GM12878 (cell line): ENCODE measurements around the gene CCNB1IP1. TPM values are rescaled to one million over a fixed set of nuclear protein-coding genes. Genes with fewer than 3 reads are reported as not detected.
A peak's percentile ranks its signal among the peaks of the same experiment; 100 is the strongest.

Source experiments
- BMI1 ChIP-seq: fragments of 450-650 bp; IDR thresholded peaks from 2 replicates; pipeline ENCODE4 v1.6.1; 2016; ENCODE audit warnings: mild to moderate bottlenecking, moderate library complexity, borderline replicate concordance
- CUX1 ChIP-seq: IDR thresholded peaks from 2 replicates; pipeline ENCODE4 v1.6.1; 2012; ENCODE audit warnings: improper control_type of control experiment, low read depth, low read length; ENCODE audit not compliant: insufficient replicate concordance
- E2F4 ChIP-seq: IDR thresholded peaks from 2 replicates; pipeline ENCODE4 v1.6.1; 2012; ENCODE audit warnings: low read depth, low read length, improper control_type of control experiment
- KAT2A ChIP-seq: conservative IDR thresholded peaks from 2 replicates; pipeline ENCODE4 v1.6.1; 2011; ENCODE audit warnings: low read depth, low read length; ENCODE audit not compliant: control insufficient read depth
- KLF5 ChIP-seq: fragments of 450-650 bp; IDR thresholded peaks from 2 replicates; pipeline ENCODE4 v1.6.1; 2014; ENCODE audit warnings: mild to moderate bottlenecking; ENCODE audit not compliant: partially characterized antibody
- MTA2 ChIP-seq: fragments of 450-650 bp; IDR thresholded peaks from 2 replicates; pipeline ENCODE4 v1.6.1; 2016; ENCODE audit warnings: low read depth, mild to moderate bottlenecking, moderate library complexity
- NFXL1 ChIP-seq: fragments of 450-650 bp; IDR thresholded peaks from 2 replicates; pipeline ENCODE4 v1.6.1; 2017; ENCODE audit warnings: antibody characterized with exemption, mild to moderate bottlenecking, borderline replicate concordance
- POLR2AphosphoS2 ChIP-seq: IDR thresholded peaks from 2 replicates; pipeline ENCODE4 v1.6.1; 2011; ENCODE audit warnings: low read depth, mild to moderate bottlenecking, low read length, improper control_type of control experiment, moderate library complexity
- RAD21 ChIP-seq: IDR thresholded peaks from 2 replicates; pipeline ENCODE4 v1.6.1; 2011; ENCODE audit warnings: mild to moderate bottlenecking, low read depth, low read length, moderate library complexity; ENCODE audit not compliant: insufficient read depth
- SMC3 ChIP-seq: IDR thresholded peaks from 2 replicates; pipeline ENCODE4 v1.6.1; 2011; ENCODE audit warnings: low read length, improper control_type of control experiment, borderline replicate concordance
- TCF12 ChIP-seq: IDR thresholded peaks from 2 replicates; pipeline ENCODE4 v1.6.1; 2011; ENCODE audit warnings: low read depth, mild to moderate bottlenecking, low read length
- USF2 ChIP-seq: IDR thresholded peaks from 2 replicates; pipeline ENCODE4 v1.6.1; 2011; ENCODE audit warnings: low read depth, low read length, improper control_type of control experiment, borderline replicate concordance
- ZBTB33 ChIP-seq: fragments of 450-650 bp; IDR thresholded peaks from 2 replicates; pipeline ENCODE4 v1.6.1; 2017; ENCODE audit warnings: mild to moderate bottlenecking
- ZNF384 ChIP-seq: IDR thresholded peaks from 2 replicates; pipeline ENCODE4 v1.6.1; 2012; ENCODE audit warnings: low read depth, mild to moderate bottlenecking, low read length, improper control_type of control experiment, borderline replicate concordance
- ZNF687 ChIP-seq: fragments of 450-650 bp; IDR thresholded peaks from 2 replicates; pipeline ENCODE4 v1.6.1; 2017; ENCODE audit warnings: mild to moderate bottlenecking, moderate library complexity
- polyA plus RNA-seq, 11 experiments: library from polyadenylated mRNA; depleted of rRNA in 4 of 11; unstranded in 6 of 11; stranded (reverse) in 5 of 11; fragments of >200 nt; fragmentation: Nextera tagmentation in 4 of 11; fragmentation: Illumina TruSeq in 1 of 11; extraction: Ambion mirVana in 4 of 11; extraction: Trizol in 1 of 11; gene quantifications; 1 replicate in 1 of 11; 2 replicates in 10 of 11; pipeline versions ENCODE4 v1.2.1 to v1.2.3, GENCODE V29; 2011 to 2016; ENCODE audit warnings: inconsistent platforms in 2 of 11, missing spikeins in 2 of 11, low read depth in 1 of 11
- total RNA-seq, 4 experiments: library from RNA; depleted of rRNA in 3 of 4; stranded (reverse); fragments of >200 nt in 3 of 4; fragmentation: Illumina TruSeq in 1 of 4; extraction: Trizol in 1 of 4; gene quantifications; 2 replicates each; pipeline versions ENCODE4 v1.2.1 to v1.2.3, GENCODE V29; 2013 to 2021

The CCNB1IP1 gene
- total and polyA plus RNA-seq, 10 of the 15 experiments (the other 5 are each of a cell fraction or from before 2014, with no cell fraction given) = 20.4 to 165 (median 86.5) TPM

GRCh38 chr14:20343092-20343861 is 10.2 kb upstream of the CCNB1IP1 start, which contains the start of gene PARP2 (continued):
- TF ChIP-seq E2F4 (peak; percentile 75; the same call in 1 of the 2 replicates), KAT2A (no peak), RAD21 (no peak), TCF12 (peak; percentile 66; the same call in 1 of the 2 replicates), USF2 (no peak), CUX1 (no peak), ZBTB33 (no peak), POLR2AphosphoS2 (peak; percentile 95; the same call in 1 of the 2 replicates), NFXL1 (no peak), KLF5 (peak; percentile 80), ZNF687 (peak; percentile 89; the same call in 1 of the 2 replicates), BMI1 (no peak), MTA2 (0 out of 2 replicates have a peak, but pooled peaks have one; percentile 43), SMC3 (peak; percentile 12; the same call in 1 of the 2 replicates), ZNF384 (no peak)
